COLO829 (cell line): ENCODE results near the gene LRRC59.

Experiments
- DNase-seq: peaks from one replicate; pipeline ENCODE4 v3.0.0; 2012; ENCODE audit warnings: low spot score

Gene LRRC59

DNA sequence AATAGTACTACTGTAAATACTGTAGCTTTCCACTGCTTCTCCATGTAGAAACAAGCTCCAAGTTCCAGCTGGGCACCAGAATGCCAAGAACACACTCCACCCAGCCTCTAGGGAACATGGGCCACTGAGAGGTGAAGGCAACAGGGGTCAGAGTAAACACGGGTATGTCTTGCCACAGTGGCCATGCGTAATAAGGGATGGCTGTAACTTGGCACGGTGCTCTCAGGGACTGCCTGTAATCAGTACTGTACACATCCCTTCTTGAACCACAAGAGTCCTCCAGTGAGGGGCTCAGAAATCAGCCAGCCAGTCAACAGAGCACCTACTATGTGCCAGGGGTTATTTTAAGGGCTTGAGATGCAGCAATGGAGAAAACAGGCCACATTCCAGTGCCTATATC lies 10.8 kb downstream of the LRRC59 start:
- DNase-seq: no peak

DNA sequence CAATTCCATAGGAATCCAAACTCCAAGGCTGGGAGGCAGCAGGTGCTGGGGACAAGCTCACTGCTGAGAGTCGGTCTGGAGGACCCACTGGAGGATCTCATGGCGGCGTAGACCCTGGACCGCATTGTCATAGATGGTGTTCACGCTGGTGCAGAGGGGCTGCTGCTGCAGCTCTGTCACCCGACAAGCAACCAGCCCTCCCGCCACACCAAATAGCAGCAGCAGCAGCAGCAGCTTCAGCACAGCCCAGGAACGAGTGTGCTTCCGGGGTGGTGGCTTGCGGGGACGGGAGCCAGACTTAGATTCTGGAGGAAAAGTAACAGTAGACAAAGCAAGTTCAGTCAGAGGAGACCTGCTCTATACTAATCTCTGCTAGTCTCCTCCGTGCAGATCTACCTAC lies 14.4 kb downstream of the LRRC59 start:
- no peak for DNase-seq

DNA sequence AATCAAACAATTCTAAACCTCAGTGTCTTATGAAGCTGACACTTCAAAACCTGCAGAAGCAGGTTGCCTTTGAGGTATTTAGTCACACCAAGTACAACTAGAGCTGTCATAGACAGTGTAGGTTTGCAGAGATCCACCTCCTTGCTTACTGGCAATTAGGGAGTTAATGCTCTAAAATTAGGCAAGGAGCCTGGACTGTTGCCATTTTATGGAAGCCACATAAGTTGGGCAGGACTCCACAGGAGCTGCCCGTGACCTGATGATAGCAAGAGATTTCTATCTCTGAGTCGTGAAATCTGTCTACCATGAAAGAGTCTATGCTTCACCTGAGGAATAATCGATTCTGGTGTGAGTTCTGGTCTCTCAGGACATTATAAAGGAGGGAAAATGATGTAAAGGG lies 15.4 kb downstream of the LRRC59 start:
- no peak for DNase-seq

DNA sequence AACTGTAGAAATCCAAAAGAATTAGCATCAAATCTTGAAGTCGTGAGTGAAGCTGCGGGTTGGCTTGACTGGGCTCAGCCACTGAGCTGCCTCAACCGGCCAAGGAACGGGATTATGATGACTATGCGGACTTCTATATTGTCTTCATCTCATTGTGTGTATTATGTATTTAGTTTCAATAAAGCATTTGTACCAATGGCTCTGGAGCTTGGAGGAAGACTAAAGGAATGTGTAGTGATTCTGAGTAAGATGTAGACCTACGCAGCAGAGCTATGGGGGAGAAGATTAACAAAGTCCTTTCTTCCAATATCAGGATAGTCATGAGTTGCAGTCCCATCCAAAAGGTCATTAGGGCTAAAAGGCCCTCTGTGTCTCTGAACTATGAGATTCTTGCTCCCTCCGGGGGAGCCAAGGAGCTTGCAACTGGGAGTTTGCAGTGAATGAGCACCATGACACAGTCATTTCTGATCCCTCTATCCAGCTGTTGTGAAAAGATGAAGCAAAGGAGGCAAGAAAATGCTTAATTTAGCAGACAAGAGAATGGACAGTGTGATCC lies 16.0 kb downstream of the LRRC59 start:
- no peak for DNase-seq

DNA sequence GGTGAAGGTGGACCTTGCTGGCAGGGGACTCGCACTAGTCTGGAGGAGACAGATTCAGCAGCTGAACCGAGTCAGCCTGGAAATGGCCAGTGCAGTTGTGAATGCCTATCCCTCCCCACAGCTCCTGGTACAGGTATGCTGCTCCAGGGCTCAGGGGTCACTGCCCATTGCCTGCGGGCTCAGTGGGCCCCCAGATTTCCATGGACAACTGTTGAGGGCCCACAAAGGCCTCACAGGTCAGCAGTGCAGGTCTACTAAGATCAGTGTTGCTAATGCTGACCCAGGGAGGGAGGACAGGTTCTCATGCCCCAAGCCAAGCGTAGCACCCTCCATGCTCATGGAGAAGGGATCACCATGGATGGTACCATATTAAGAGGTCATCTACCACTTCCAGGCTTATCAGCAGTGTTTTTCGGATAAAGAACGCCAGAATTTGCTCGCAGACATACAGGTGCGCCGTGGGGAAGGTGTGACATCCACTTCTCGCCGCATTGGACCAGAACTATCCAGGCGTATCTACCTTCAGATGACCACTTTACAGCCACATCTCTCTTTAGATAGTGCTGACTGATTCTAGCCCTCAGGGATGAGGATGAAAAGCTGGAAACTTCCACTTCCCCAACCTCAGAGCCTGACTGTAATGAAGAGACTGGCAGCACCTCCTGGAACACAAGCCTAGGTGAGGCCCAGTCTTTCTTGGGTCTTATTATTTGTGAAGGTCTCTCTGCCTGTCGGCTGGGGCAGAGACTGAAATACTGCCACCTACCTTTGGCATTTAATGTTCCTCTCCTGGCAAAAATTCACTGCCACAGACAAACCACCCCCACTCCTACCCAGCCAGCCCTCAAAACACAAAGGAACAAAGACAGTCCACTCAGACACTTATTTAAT lies 16.7 kb downstream of the LRRC59 start:
- DNase-seq: no peak

DNA sequence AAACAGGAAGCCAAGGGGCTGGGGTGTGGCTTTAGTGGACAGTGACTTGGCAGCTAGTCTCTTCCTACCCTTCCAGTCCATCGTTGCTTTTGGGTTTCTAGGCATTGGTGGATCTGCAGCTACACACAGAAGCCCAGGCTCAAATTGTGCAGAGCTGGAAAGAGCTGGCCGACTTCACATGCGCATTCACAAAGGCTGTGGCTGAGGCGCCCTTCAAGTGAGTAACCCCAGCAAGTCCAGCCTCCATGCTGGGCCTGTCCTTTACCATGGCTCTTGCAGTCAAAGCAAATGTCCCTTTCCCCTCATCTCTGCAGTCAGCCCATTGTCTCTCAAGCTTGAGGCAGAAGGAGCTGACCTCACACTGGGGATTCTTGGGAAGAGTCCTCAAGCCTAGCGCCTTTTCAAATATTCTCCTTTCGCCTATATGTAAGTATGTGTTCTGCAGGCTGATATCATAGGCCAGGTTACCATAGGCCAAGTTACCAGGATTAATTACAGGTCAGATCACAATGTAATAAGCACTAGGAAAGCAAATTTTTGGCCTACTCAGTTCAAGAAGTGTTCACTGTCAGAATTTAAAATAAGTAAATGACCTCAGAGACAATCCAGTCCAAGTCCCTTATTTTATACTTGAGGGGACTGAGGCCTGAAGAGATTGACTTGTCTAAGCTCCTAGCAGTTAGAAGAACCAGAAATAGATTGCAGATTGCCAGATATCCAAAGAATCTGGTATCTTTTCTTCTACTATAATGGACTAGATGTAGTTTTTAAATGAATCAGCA lies 17.8 kb downstream of the LRRC59 start:
- DNase-seq: no peak

DNA sequence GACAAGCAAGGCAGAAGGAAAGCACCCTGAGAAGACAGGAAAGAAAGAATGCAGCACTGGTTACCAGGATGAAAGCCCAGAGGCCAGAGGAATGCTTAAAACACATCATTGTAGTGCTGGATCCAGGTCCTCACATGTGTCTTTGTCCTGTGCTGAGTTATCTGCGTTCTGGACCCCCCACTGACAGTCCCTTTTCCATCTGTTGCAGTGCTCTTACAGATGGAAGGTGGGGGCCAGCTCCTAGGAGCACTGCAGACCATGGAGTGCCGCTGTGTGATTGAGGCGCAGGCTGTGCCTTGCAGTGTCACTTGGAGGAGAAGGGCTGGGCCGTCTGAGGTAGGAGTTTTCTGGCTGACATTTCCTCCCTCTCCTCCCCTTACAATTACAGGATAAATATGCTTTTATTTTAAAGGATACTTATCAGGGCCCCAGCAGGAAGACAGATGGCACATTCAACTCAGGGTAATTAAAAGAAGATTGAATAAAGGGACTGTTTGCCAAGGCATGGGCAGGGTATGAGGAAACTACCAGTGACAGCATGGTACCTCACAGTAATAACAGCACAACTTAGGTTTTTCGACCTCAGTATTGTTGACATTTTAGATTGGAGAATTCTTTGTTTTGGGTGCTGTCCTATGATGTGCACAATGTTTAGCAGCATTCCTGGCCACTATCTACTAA lies 21.3 kb downstream of the LRRC59 start:
- no peak for DNase-seq

DNA sequence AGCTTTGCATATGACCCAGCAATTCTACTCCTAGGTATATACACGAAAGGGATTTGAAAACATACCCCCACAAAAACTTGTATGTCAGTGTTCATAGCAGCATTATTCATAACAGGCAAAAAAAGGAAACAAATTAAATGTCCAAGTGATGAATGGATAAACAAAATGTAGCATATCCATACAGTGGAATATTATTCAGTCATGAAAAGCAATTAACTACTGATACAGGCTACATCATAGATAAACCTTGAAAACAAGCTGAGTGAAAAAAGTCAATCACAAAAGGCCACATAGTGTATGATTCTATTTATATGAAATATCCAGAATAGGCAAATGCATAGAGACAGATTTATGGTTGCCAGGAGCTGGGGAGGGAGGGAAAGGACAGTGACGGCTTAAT lies 23.6 kb downstream of the LRRC59 start:
- DNase-seq: no peak

DNA sequence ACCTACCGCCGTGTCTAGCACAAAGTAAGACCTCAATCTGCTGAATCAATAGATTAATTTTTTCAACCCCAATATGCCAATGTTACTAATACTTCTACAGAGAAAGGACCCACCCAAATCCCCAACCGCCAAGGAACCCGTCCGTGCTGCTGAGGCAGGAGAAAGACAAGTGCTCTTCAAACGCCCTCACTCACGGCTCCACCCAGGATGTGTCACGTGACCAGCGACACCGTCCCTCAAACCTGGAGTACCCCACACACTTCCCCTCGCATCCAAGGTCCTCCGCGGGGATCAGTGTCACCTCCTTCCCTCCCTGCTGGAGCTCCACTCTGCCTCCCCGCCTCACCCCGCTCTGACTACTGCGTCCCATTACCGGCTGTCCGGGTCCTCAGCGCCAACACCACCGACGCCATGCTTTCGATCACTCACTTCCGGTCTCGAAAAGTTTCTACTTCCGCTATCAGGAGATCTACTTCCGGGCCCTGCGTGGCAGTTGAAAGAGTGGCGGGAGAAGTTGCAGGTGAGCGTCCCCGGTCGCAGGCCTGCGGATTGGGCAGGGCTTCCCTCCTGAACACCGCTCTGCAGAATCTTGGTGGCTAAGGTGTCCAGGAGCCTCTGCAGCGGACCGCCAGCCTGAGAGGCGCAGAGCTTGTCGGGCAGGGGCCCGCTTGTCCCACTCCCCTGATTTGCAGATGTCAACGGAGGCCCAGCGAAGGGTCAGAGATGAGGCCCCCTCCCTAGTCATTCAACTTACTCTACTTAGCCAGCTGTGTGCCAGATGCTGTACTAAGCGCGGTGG lies 24.4 kb downstream of the LRRC59 start, which contains the start of the genes EME1 and MRPL27:
Gene EME1 (plus strand): TSS at position 472 of the 799 bp plus-strand sequence. CDS start 1,980 bp downstream, outside the sequence.
Gene MRPL27 (minus strand): TSS at position 427 of the 799 bp plus-strand sequence. CDS start 14 bp downstream, at position 413.
- DNase-seq: peak; percentile 88

DNA sequence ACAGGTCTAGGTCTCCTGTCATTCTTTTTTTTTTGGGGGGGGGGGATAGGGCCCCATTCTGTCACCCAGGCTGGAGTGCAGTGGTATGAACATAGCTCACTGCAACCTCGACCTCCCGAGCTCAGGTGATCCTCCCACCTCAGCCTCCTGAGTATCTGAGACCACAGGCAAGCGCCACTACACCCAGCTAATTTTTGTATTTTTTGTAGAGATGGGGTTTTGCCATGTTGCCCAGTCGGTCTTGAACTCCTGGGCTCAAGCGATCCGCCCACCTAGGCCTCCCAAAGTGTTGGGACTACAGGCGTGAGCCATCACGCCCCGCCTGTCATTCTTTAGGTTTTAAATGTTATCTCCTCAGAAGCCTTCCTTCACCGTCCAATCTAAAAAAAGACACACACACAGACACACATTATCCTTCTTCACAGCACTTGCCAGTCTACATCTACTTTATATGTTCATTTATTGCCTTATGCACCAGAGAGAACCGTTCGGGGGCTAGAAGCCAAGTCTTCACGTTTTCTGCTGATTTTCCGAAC lies 25.0 kb downstream of the LRRC59 start:
- no peak for DNase-seq

DNA sequence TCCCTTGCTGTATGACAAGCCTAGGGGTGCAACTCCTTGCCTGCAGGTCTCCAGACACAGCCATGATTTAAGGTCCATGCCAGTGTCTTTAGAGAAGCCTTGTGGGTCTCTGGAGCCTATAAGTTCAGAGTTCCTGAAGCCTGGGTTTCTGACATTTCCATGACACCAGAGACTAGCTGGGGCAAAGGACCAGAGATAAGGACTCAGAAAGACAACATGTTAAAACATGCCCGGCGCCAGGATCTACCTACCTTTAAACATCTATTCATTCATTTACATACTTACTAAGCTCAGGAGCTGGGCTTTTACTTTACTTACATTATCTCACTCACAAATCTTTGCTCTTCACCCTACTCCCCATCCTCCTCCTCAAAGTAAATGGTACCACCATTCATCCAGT lies 25.8 kb downstream of the LRRC59 start:
- no peak for DNase-seq

DNA sequence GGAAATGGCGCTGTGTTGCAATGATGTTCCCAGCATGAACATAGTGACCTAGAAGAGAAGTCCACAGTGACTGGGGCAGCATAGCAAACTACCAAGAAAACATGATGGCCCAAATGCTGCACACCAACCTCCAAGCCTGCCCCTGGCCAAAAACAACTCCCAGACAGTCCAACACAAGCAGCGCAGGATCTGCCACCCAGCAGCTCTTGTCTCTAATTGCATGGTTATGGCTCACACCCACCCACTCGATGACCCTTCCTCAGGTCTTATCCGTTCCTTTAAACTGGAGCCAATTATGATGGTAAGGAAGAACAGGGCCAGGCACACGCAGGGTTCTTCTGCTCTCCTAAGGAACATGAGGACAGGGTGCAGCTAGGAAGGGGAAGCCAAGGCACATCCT lies 27.3 kb downstream of the LRRC59 start:
- no peak for DNase-seq

DNA sequence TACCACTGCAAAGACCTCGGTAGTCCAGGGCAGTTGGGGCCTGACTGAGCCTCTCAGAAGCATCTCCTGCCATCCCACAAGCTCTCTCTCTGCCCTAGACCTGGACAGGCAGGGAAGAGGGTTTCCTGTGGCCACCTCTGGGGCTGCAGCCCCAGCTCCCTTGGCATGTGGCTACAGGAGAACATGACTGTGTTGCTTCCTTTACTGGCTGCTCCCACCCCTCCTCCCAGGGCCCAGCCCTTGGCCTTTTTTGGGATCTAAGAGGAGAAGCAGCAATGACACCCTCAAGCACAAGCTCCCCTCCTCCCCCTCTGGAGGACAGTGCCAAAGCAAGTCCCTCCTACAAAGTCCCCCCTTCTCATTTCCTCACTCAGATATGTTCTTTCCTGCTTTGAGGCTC lies 29.9 kb downstream of the LRRC59 start:
- DNase-seq: no peak

DNA sequence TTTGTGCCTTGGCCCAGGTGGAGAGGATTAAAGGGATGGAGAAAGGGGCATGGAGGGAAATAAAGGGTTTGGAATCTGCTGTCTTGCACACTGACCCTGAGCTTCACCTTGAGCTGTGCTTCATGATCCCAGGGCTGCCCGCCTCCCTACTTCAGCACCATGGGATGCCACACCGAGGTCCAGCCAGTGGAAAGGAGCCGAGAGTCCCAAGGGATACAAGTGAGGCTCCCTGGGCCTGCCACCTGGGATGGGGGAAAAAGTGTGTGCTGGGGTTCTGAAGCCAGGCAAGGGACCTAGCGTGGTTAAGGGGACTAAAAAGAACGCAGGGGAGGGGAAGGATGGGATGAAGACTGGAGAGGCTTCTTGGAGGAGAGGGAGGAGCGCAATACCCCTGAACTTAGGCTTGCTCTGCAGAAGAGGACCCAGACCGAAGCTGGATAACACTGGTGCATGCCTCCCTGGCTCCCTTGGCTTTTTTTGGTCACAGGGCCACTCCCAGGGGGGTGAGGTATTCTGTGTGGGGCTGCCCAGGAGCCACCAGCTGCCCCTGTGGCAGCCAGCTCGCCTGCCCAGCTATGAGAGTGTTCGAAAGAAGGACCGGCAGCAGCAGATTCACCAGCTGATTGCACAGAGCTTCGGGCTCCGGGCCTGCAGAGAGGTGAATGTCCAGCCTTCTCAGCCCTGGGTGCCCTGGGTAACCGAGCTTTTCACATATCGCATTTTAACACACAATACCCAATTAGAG lies 31.5 kb downstream of the LRRC59 start:
- no peak for DNase-seq

DNA sequence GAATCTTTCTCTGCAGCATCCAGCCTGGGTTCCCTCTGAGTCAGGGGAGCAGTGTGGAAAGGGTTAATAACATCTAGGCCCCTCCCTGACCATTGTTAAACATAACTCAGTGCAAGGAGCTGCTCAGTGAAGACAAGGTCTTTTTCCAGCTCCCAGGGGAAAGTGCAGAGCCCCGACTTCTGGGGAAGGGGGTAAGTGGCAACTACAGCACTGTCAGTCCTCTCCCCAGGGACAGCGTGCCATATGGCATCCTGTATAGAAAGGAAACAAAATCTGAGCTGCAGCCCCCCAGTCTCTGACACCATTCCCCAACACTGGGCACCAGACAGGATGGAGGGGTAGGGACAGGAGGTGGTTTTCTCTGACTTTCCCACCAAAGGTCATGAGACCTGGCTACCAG lies 32.2 kb downstream of the LRRC59 start:
- DNase-seq: no peak

DNA sequence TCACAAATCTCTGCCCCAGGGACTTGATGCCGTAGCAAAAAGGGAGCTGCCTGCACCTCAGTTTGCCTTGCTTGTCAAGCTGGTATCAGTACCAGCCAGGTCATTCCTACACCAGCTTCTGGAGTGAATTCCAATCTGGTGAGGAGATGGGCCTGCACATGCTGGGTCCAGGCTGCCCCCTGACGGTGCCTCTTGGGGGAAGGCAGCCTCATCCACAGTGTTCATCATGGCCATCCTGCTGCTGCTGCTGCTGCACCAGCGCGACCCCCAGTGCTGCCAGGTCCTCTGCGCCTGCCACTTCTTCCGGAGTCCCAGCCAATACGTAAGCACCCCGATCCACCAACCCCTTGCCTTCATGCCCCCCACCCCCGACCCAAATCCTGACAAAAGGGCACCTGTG lies 32.6 kb downstream of the LRRC59 start:
- no peak for DNase-seq

DNA sequence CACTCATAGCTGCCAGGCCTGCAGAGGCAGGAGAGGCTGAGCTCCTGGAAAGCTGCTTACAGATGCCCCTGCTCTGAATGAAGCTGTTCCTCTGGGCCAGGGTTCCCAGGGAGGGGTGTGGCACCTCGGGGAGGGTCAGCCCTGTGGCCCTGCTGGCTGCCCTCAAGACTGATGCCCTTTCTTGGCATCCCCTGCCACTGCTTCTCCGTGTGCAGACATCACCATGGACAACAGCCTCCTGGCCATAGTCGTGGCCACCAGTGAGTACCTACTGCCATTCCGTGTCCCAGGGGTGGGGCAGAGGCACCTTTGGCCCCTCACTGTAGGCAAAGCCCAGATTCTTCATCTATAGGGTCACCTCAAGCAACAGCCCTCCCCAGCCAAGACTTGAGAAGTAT lies 33.3 kb downstream of the LRRC59 start:
- DNase-seq: no peak

DNA sequence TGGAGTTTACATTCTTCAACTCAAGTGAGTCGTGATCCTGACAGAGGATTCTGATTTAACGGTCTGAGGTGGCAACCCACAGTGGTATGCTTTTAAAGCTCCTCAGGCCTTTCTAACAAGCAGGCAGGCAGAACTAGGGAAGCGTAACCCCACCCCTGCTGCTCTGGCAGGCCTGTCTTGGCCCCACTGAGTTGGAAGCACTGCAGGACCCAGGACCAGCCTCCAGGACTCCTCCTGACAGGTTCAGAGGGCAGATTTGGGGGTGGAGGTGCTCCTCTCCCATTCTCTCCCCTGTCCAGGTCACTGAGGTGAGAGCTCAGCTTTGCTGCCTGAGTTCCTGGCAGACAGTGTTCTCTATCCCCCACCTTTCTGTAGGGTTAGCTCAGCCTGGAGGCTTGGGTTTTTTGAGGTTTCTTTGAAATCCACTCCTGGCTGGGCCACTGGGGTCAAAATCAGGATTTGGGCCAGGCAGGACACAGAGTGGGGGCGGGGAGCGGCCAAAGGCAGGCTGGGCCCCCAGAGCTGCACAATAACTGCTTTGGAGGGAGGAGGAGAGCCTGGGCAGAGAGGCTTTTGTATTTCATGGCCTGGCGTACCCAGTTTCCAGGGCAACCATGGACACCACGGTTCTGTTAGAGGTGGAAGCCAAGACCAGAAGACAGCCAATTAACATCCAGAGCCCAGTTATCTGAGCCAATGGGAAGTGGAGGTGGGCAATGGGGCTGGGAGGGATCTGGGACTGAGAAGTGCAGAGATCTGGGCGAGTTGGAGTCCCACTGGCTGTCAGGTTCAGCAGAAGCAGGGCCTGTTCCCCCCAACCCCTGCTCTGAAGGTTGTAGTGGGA lies 33.9 kb downstream of the LRRC59 start:
- no peak for DNase-seq

DNA sequence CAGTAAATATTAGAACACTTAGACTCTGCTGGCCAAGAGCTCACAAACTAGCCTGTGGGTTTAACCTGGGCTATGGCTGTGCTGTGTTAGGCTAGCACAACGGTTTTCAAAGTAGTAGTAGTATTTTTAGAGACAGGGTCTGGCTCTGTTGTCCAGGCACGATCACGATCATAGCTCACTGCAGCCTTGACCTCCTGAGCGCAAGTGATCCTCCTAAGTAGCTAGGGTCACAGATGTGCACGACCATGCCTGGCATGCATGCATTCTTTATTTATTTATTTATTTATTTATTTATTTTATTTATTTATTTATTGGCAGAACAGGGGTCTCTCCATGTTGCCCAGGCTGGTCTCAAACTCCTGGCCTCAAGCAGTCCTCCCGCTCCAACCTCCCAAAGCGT lies 34.7 kb downstream of the LRRC59 start:
- DNase-seq: no peak
